PC-3 (cell line): ENCODE results near the gene AHDC1. TPM values are rescaled to one million over a fixed set of nuclear protein-coding genes. Genes with fewer than 3 reads are reported as not detected.

ENCODE experiments used
- ATAC-seq: fragments of 200-7000 bp; cut with Tn5 transposase; 2 replicates; pipeline ENCODE4 v1.9.1; 2020; ENCODE audit warnings: mild to moderate bottlenecking, moderate library complexity
- BruUV-seq: library from RNA; stranded (reverse); fragments of 400-500 nt; replicated peaks from 2 replicates; lab custom pipeline; 2021; lab: Mats Ljungman, UMichigan
- CTCF ChIA-PET: fragments of 300-600 bp; sonication (Branson Sonifier 250); formaldehyde crosslinking; loops from one replicate; lab custom pipeline; 2022; ENCODE audit warnings: antibody characterized with exemption; lab: Charles Lee
- POLR2A ChIA-PET: fragments of 300-600 bp; sonication (Branson Sonifier 250); formaldehyde crosslinking; loops from one replicate; lab custom pipeline; 2022; ENCODE audit warnings: antibody characterized with exemption; ENCODE audit not compliant: unreplicated experiment; lab: Charles Lee
- DNase-seq: peaks from one replicate; pipeline ENCODE4 v3.0.0-alpha.2; 2015
- H2AFZ ChIP-seq: fragments of 300-600 bp; sonication (generic); 2 replicates; pipeline ENCODE4 v1.6.0; 2016; ENCODE audit warnings: antibody characterized with exemption, low read length
- H3F3A ChIP-seq: fragments of 300-600 bp; sonication (generic); one replicate; pipeline ENCODE4 v1.6.0; 2017; ENCODE audit warnings: antibody characterized with exemption, low read length, control low read depth, mild to moderate bottlenecking; ENCODE audit not compliant: unreplicated experiment
- H3K27ac ChIP-seq: fragments of 300-600 bp; sonication (generic); 2 replicates; pipeline ENCODE4 v1.5.1; 2016; ENCODE audit warnings: mild to moderate bottlenecking, low read length
- H3K27me3 ChIP-seq: fragments of 300-600 bp; sonication (generic); 2 replicates; pipeline ENCODE4 v1.6.1; 2016; ENCODE audit warnings: low read length, mixed read lengths
- H3K36me3 ChIP-seq: fragments of 300-600 bp; sonication (generic); 2 replicates; pipeline ENCODE4 v1.6.1; 2016; ENCODE audit warnings: low read depth, mixed run types, low read length, mixed read lengths
- H3K4me1 ChIP-seq: fragments of 300-600 bp; sonication (generic); 2 replicates; pipeline ENCODE4 v1.5.1; 2016; ENCODE audit warnings: low read length; ENCODE audit not compliant: insufficient read depth
- H3K4me2 ChIP-seq: fragments of 300-600 bp; sonication (generic); 2 replicates; pipeline ENCODE4 v1.6.0; 2016; ENCODE audit warnings: low read length
- H3K4me3 ChIP-seq: fragments of 300-600 bp; sonication (generic); 2 replicates; pipeline ENCODE4 v1.5.1; 2016; ENCODE audit warnings: mild to moderate bottlenecking, low read length, mixed read lengths
- H3K79me2 ChIP-seq: fragments of 300-600 bp; sonication (generic); 2 replicates; pipeline ENCODE4 v1.6.1; 2017; ENCODE audit warnings: low read length, mixed read lengths
- H3K9ac ChIP-seq: fragments of 300-600 bp; sonication (generic); 2 replicates; pipeline ENCODE4 v1.6.0; 2016; ENCODE audit warnings: mild to moderate bottlenecking, low read length
- H3K9me2 ChIP-seq: fragments of 300-600 bp; sonication (generic); replicated peaks from 2 replicates; pipeline ENCODE4 v1.6.1; 2016; ENCODE audit warnings: mixed run types, low read length, mixed read lengths
- H3K9me3 ChIP-seq: fragments of 300-600 bp; sonication (generic); 2 replicates; pipeline ENCODE4 v1.6.1; 2016; ENCODE audit warnings: low read length, mixed read lengths
- H4K20me1 ChIP-seq: fragments of 300-600 bp; sonication (generic); 2 replicates; pipeline ENCODE4 v1.6.1; 2016; ENCODE audit warnings: low read length, mixed read lengths
- EZH2 ChIP-seq: fragments of 300-600 bp; sonication (generic); IDR thresholded peaks from one replicate; pipeline ENCODE4 v1.6.1; 2017; ENCODE audit warnings: antibody characterized with exemption, mild to moderate bottlenecking, low read length; ENCODE audit not compliant: unreplicated experiment
- EZH2phosphoT487 ChIP-seq: fragments of 300-600 bp; sonication (generic); IDR thresholded peaks from 2 replicates; pipeline ENCODE4 v1.6.1; 2018; ENCODE audit warnings: mild to moderate bottlenecking, antibody characterized with exemption, low read length, borderline replicate concordance
- intact Hi-C: fragments of 100-400 bp; cut with micrococcal nuclease; formaldehyde crosslinking; loops from 2 replicates; pipeline ENCODE4 v1.9.0; 2023
- total RNA-seq: library from RNA; depleted of rRNA; stranded (reverse); fragments of >200 nt; gene quantifications from 2 replicates; pipeline ENCODE4 v1.2.3, GENCODE V29; 2014
- TF ChIP-seq, protein P1 (sequence below): fragments of 300-600 bp; sonication (generic); conservative IDR thresholded peaks from 2 replicates; pipeline ENCODE4 v1.5.1; 2017; ENCODE audit warnings: antibody characterized with exemption, low read depth, mild to moderate bottlenecking, low read length

Gene AHDC1
- total RNA-seq, 1 experiment from 2014 or later, result 15.2 TPM

DNA sequence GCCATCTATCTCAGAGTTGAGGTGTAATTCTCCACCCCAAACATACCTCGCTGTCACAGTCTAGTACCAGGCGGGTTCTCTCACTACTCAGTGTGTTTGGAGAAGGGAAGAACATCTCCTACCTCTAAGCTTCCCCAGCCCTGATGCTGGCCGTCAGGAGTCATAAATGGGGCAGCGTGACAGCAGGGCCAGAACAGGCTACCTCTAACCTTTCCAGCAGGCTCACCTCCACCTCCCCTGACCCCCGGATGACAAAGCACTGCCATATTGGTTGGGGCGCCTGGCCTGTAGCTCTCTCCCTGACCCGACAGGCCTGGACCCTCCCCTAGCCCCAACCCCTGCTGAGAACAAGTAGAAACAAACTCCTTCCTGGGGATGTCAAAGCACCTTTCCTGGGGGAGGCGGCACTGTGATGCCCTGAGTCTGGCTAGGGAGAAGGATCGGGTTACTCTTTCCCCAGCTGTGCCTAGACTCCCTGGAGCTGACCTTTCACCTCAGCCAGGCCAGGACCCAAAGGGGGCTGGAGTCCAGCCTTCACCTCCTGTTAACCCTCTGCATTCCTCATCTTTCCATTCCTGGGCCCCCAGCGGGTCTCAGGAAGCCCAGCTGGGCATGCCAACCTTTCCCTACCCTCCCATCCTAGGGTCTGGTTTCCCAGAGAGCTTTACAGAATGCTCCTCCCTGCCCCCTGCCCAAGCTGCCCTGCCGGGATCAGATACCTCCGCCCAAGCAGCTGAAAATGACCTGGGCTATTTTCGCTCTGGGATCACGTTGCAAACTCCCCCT lies 34.2 kb downstream of the AHDC1 start:
- no TSS peak for BruUV-seq
- intact Hi-C loops, result loop anchor here (5.0 kb wide), 1 partner anchor 47 kb away; no protein-coding TSS in a partner anchor
- H3K4me2 ChIP-seq, result no peak overlapping the region
- H3K9me2 ChIP-seq, result no peaks in the 10 kb centered on the region
- no peak overlapping the region for H3K27ac ChIP-seq
- peaks cover 10% of the 10 kb centered on the region for H3F3A ChIP-seq
- no peaks in the 10 kb centered on the region for H3K9me3 ChIP-seq
- DNase-seq, result no peak
- H4K20me1 ChIP-seq, result no peaks in the 10 kb centered on the region
- ATAC-seq, result no peak
- ChIA-PET POLR2A (interaction anchor here (0.6 kb wide), 1 partner anchor 80 kb away, joined by 6 read pairs; the partner anchor contains the start of gene WASF2), CTCF (interaction anchor here (1.1 kb wide), 1 partner anchor 12 kb away, joined by 4 read pairs; no protein-coding TSS in a partner anchor)
- no peaks in the 10 kb centered on the region for H3K27me3 ChIP-seq
- no peak overlapping the region for H3K4me3 ChIP-seq
- peaks cover 4% of the 10 kb centered on the region; the same call in 1 of the 2 replicates for H3K36me3 ChIP-seq
- H3K4me1 ChIP-seq, result peaks cover 21% of the 10 kb centered on the region
- no peak overlapping the region for H2AFZ ChIP-seq
- peaks cover 87% of the 10 kb centered on the region for H3K79me2 ChIP-seq
- H3K9ac ChIP-seq, result no peak overlapping the region
- TF ChIP-seq, protein P1, sequence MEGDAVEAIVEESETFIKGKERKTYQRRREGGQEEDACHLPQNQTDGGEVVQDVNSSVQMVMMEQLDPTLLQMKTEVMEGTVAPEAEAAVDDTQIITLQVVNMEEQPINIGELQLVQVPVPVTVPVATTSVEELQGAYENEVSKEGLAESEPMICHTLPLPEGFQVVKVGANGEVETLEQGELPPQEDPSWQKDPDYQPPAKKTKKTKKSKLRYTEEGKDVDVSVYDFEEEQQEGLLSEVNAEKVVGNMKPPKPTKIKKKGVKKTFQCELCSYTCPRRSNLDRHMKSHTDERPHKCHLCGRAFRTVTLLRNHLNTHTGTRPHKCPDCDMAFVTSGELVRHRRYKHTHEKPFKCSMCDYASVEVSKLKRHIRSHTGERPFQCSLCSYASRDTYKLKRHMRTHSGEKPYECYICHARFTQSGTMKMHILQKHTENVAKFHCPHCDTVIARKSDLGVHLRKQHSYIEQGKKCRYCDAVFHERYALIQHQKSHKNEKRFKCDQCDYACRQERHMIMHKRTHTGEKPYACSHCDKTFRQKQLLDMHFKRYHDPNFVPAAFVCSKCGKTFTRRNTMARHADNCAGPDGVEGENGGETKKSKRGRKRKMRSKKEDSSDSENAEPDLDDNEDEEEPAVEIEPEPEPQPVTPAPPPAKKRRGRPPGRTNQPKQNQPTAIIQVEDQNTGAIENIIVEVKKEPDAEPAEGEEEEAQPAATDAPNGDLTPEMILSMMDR, result no peak
- TF ChIP-seq EZH2phosphoT487 (no peak), EZH2 (no peak)

DNA sequence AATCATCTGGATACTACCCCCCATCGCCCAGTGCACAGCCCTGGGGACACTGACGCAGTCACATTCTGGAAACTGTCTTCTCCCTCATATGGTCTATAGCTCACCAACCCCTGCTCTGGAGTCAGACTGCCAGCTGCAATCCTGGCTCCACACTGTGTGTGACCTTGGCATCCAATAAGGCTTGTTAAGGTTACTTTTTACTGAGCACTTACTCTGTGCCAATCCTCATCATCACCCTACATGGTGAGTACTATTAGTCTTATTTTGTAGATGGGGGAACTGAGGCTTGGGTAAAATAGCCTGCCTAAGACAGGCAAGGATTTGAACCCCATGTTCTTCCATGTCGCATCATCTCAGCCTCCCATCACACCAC lies 34.9 kb downstream of the AHDC1 start:
- Histone ChIP-seq H3K4me2 (peak overlapping the region; percentile 78; the same call in 1 of the 2 replicates), H3K9me3 (no peaks in the 10 kb centered on the region), H3K4me3 (no peak overlapping the region), H3K4me1 (peaks cover 25% of the 10 kb centered on the region), H3K36me3 (peaks cover 4% of the 10 kb centered on the region; the same call in 1 of the 2 replicates), H2AFZ (no peak overlapping the region), H3K27ac (no peak overlapping the region), H4K20me1 (no peaks in the 10 kb centered on the region), H3K79me2 (peaks cover 87% of the 10 kb centered on the region), H3K27me3 (no peaks in the 10 kb centered on the region), H3F3A (peaks cover 13% of the 10 kb centered on the region), H3K9ac (no peak overlapping the region), H3K9me2 (no peaks in the 10 kb centered on the region)
- TF ChIP-seq EZH2phosphoT487 (no peak), EZH2 (no peak)
- TF ChIP-seq, protein P1, result no peak
- intact Hi-C loops, result loop anchor here (5.0 kb wide), 1 partner anchor 47 kb away; no protein-coding TSS in a partner anchor
- BruUV-seq, result no TSS peak
- ChIA-PET POLR2A (no interaction called here), CTCF (interaction anchor here (1.5 kb wide), 1 partner anchor 12 kb away, joined by 19 read pairs; no protein-coding TSS in a partner anchor)
- DNase-seq (no peak), ATAC-seq (peak; percentile 12)
